Measurements from ENCODE around the gene AFAP1.

GRCh38 chr4:7713757-7714156 lies 225.9 kb downstream of the AFAP1 start:
- TF ChIP-seq REST (IDR thresholded peaks at IDR 0.05; ENCODE audit: low read depth) = no peak
- no peak for TF ChIP-seq EP300 (IDR thresholded peaks at IDR 0.05; ENCODE audit: borderline replicate concordance)
- no peak for TF ChIP-seq TEAD4 (IDR thresholded peaks at IDR 0.05)
- no peak for TF ChIP-seq RAD21 (IDR thresholded peaks at IDR 0.05; ENCODE audit: low read depth)
- no peak for TF ChIP-seq TCF12 (IDR thresholded peaks at IDR 0.05; ENCODE audit: low read depth)
- no peak for TF ChIP-seq CREB1 (IDR thresholded peaks at IDR 0.05; ENCODE audit: low read depth)
